Measurements from ENCODE around the gene CACNA1B. TPM values are rescaled to one million over a fixed set of nuclear protein-coding genes. Genes with fewer than 3 reads are reported as not detected.

Gene CACNA1B
- total and polyA plus RNA-seq, 2 donors from 2014 or later = 0.03 TPM; not detected in 1

GRCh38 chr9:137948642-137949041 is 71.1 kb downstream of the CACNA1B start:
- FAIRE-seq (no peak), DNase-seq (no peak)
- Histone ChIP-seq H3K4me1 (ENCODE audit: control insufficient read depth in 2 of 3, insufficient read depth in 2 of 3, low read depth in 1 of 3, low read length in 3 of 3) (no peaks in the 10 kb centered on the region), H3K27ac (ENCODE audit: low read depth in 2 of 2, low read length in 2 of 2) (no peak overlapping the region), H3K4me3 (ENCODE audit: low read length in 3 of 3) (no peak overlapping the region), H3K9ac (ENCODE audit: low read length in 3 of 3) (no peak overlapping the region), H3K36me3 (ENCODE audit: control insufficient read depth in 2 of 3, insufficient read depth in 3 of 3, low read length in 3 of 3) (no peaks in the 10 kb centered on the region), H3K9me3 (ENCODE audit: control insufficient read depth in 2 of 3, insufficient read depth in 1 of 3, low read length in 3 of 3) (peaks cover 2 to 8% (median 3%) of the 10 kb centered on the region in 3 donors), H3K27me3 (ENCODE audit: control insufficient read depth, insufficient read depth, low read length) (no peaks in the 10 kb centered on the region)
- no peak for TF ChIP-seq CTCF (IDR thresholded peaks at IDR 0.05; ENCODE audit: borderline replicate concordance, extremely low read depth, insufficient read depth)
- intact Hi-C loops (cut with DNase I) = no loop called here

- FAIRE-seq = no peak
- no peak for DNase-seq
- intact Hi-C loops (cut with DNase I) = no loop called here
- Histone ChIP-seq H3K9me3 (ENCODE audit: control insufficient read depth in 2 of 3, insufficient read depth in 1 of 3, low read length in 3 of 3) (peaks cover 2 to 8% (median 3%) of the 10 kb centered on the region in 3 donors), H3K9ac (ENCODE audit: low read length in 3 of 3) (no peak overlapping the region), H3K4me1 (ENCODE audit: control insufficient read depth in 2 of 3, insufficient read depth in 2 of 3, low read depth in 1 of 3, low read length in 3 of 3) (no peaks in the 10 kb centered on the region), H3K27ac (ENCODE audit: low read depth in 2 of 2, low read length in 2 of 2) (no peak overlapping the region), H3K4me3 (ENCODE audit: low read length in 3 of 3) (no peak overlapping the region), H3K36me3 (ENCODE audit: control insufficient read depth in 2 of 3, insufficient read depth in 3 of 3, low read length in 3 of 3) (no peaks in the 10 kb centered on the region), H3K27me3 (ENCODE audit: control insufficient read depth, insufficient read depth, low read length) (no peaks in the 10 kb centered on the region)
- no peak for TF ChIP-seq CTCF (IDR thresholded peaks at IDR 0.05; ENCODE audit: borderline replicate concordance, extremely low read depth, insufficient read depth)
Measured at GRCh38 chr9:137949260-137949659, 71.7 kb downstream of the CACNA1B start.

DNA sequence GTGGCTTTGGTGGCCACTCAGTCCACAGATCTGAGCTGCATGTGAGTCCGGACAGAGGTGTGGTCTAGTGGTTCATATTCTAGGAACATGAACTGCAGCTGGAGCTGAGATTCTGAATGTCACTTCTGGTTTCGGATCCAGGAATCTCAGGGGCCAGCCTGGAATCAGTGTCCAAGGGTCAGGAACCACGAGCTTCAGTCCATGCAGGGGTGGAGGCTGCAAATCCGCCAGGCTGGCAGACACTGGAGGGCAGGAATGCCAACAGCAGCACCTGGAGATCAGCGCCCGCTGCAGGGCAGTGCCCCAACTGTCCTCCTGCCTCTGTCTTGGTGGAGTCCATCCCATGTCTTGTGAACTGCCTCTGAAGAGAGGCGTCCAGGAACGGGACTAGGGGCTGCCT is 73.5 kb downstream of the CACNA1B start:
- Histone ChIP-seq H3K36me3 (ENCODE audit: control insufficient read depth in 2 of 3, insufficient read depth in 3 of 3, low read length in 3 of 3) (no peaks in the 10 kb centered on the region), H3K27me3 (ENCODE audit: control insufficient read depth, insufficient read depth, low read length) (no peaks in the 10 kb centered on the region), H3K4me3 (ENCODE audit: low read length in 3 of 3) (no peak overlapping the region), H3K9ac (ENCODE audit: low read length in 3 of 3) (no peak overlapping the region), H3K27ac (ENCODE audit: low read depth in 2 of 2, low read length in 2 of 2) (no peak overlapping the region), H3K4me1 (ENCODE audit: control insufficient read depth in 2 of 3, insufficient read depth in 2 of 3, low read depth in 1 of 3, low read length in 3 of 3) (no peaks in the 10 kb centered on the region), H3K9me3 (ENCODE audit: control insufficient read depth in 2 of 3, insufficient read depth in 1 of 3, low read length in 3 of 3) (peaks cover 0 to 2% (median 0%) of the 10 kb centered on the region in 3 donors)
- no peak for FAIRE-seq
- no peak for DNase-seq
- TF ChIP-seq CTCF (IDR thresholded peaks at IDR 0.05; ENCODE audit: borderline replicate concordance, extremely low read depth, insufficient read depth) = no peak
- intact Hi-C loops (cut with DNase I) = no loop called here

Data from kidney (tissue), 14 donors.